ENCODE data around the gene KANSL1.

DNA sequence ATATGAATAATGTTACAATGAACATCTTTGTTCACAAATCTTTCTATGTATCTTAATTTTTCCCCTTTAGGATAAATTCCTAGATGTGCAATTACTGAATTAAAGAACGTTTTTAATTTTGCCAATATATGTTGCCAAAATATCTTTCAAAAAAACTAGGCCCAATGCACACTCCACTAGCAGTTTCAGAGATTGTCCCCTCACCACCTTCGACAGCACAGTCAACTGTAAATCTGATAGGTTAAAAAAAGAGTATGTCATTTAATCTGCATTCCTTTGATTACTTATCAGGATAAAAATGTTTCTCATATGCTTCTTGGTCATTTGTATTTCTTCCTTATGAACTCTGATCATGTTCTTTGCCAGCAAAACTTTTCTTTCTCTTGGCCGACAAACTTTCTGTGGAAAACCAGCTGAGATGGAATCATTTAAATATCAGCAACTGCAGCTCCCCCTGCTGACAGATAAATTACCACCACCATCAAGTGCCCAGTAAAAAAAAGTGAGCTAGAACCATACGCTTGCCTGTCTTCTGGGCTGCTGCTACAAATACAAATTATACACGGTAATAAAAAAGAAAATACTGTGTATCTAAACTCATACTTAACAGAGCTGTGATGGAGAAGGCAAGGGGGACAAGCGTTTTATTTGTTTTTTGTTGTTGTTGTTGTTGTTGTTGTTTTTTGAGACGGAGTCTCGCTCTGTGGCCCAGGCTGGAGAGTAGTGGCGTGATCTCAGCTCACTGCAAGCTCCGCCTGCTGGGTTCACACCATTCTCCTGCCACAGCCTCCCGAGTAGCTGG is 19.6 kb upstream of the KANSL1 start:
- TF ChIP-seq CTCF (conservative IDR thresholded peaks at IDR 0.05 in 1 of 2, IDR thresholded peaks at IDR 0.05 in 1 of 2; ENCODE audit: extremely low read depth in 1 of 2, insufficient read depth in 1 of 2, low read depth in 1 of 2, low read length in 2 of 2), result peak; percentile 60 to 66
- no peak for TF ChIP-seq EZH2 (IDR thresholded peaks at IDR 0.05; ENCODE audit: borderline replicate concordance, low read length)
